ENCODE measurements around the gene TMEM266.

GRCh38 chr15:76057332-76058000 is 2.3 kb upstream of the TMEM266 start:
- TF ChIP-seq CTCF (conservative IDR thresholded peaks at IDR 0.05; ENCODE audit: low read depth, low read length) = peak; percentile 75
- no peak for TF ChIP-seq EZH2 (IDR thresholded peaks at IDR 0.05; ENCODE audit: low read length, unreplicated experiment)
- no peak for TF ChIP-seq EZH2phosphoT487 (IDR thresholded peaks at IDR 0.05; ENCODE audit: borderline replicate concordance, low read length)
